HG03064 (cell line): ENCODE results near the gene SMIM41.

ENCODE experiments used
- ATAC-seq: cut with Tn5 transposase; IDR thresholded peaks from one replicate; pipeline ENCODE4 v1.9.1; 2021; ENCODE audit warnings: low read depth; ENCODE audit not compliant: unreplicated experiment

Gene SMIM41

DNA sequence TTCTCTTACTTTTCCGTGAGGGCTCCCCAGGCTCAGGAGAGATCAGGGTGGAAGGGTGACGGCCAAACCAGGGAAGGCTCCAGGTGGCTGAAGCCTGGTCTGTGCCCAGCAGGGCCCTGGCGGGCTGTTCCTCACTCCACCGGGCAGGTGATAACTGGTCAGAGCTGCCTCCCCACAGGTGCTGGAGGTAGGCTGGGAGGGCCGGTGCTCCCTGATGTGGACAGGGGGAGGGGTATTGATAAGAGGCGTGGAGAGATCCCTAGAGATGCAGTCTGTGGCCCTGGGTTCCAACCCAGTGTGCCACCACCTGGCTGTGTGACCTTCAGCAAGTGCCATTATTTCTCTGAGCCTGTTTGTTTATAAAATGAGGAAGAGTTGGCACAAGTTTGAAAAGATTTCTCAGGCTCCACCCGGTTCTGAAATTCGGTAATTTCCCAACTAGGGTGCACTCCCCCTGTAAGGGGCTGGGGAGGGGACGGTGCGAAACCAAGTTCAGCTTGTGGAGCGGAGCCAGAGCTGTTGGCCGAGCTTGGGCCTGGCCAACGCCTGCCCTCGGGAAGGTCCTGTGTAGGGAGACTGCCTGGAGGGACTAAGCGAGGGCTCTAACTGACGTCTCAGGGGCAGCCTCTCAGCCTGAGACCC lies 29.3 kb upstream of the SMIM41 start:
- ATAC-seq: peak; percentile 21

DNA sequence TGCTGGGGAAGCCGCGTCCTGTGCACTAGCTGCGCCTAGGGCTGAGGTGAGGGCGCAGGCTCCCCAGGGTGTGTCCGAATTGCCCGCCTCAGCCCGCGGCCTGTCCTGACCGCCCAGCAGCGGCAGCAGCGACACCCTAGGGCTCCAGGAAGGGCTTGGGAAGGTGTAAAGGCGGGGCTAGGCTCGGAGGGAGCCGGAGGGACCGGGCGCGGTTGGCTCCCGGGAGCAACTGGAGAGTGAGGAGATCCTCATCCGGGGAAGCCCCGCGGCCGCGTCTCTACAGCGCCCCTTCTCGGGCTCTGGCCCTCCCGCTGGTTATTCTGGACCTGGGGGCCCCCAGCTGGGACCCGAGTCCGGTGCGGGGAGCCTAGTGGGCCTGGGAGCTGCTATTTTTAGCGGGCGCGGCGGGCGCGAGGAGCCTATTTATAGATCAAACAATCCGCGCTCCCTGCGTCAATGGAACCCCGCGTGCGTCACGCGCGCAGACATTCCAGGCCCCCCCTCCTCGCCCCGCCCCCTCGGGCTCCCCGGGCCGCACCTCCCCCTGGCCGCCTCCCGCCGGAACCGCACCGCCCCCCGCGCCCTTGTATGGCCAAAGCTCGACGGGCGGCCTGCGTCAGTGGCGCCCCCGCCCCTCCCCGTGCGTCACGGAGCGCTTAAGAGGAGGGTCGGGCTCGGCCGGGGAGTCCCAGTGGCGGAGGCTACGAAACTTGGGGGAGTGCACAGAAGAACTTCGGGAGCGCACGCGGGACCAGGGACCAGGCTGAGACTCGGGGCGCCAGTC lies 28.6 kb upstream of the SMIM41 start, which contains the start of gene NR4A1:
Gene NR4A1 (plus strand): TSS at position 685 of the 784 bp plus-strand sequence. CDS start 2,887 bp downstream, outside the sequence.
- ATAC-seq: peak; percentile 63

DNA sequence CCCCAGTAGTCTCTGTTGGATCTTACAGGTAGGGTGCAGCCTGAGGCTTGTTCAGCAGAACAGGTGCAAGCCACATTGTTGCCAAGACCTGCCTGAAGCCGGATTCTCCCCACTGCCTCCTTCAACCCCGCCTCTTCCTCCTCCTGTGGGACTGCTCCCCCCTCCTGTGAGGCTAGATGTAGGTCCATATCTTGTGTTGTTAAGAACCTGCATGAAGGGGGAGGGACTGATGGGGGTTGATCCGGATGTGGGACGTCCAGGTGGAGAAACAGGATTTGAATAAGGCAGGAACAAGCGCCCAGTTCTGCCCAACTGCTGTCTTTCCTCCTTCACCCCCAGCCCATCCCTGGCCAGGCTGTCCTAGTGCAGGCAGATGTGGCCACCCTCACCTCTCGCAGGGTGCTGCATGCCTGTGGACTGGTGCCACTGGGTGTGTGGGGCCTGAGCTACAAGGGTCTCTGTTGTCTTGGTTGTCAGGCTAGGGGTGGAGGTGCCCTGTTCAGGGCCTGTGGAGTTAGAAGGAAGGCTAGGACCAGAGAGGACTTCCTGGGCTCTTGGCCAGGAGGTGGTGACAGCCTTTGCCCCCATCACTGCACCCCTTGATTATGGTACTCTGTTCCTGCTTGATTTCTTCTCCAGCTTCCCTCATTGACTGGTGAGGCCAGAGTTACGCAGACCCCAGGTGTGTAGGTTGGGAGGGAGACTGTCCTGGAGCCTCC lies 26.9 kb upstream of the SMIM41 start:
- ATAC-seq: no peak

DNA sequence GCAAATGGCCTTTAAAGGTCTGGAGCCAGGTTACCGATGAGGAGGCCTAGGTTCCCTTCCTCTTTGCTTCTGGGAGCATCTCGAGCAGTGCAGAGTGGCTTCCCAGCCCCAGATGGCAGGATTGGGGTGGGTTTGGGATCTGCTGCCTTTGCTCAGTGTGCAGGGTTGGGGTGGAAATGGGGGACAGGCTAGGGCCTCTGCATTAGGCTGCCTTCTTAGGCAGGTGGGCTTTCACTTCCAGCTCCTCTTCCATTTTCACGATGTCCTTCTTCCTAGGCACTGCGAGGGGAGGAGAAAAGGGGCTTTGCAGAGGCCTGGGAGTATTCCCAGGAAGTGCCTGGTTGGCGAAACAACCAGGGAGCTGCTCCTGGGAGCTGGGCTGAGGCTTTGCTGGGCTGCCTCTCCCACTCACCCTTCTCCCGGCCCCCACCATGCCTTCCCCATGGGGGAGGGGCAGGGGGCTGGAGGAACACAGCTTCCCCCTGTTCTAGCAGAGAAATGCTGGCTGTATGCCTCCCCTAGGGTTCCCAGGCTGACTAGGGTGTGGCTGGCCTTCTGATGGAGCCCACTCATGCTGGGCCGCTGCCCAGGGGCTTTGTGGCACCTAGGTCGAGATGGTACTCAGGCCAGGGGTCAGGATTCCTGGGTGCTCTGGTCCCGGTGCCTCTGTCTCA lies 25.8 kb upstream of the SMIM41 start:
- no peak for ATAC-seq

DNA sequence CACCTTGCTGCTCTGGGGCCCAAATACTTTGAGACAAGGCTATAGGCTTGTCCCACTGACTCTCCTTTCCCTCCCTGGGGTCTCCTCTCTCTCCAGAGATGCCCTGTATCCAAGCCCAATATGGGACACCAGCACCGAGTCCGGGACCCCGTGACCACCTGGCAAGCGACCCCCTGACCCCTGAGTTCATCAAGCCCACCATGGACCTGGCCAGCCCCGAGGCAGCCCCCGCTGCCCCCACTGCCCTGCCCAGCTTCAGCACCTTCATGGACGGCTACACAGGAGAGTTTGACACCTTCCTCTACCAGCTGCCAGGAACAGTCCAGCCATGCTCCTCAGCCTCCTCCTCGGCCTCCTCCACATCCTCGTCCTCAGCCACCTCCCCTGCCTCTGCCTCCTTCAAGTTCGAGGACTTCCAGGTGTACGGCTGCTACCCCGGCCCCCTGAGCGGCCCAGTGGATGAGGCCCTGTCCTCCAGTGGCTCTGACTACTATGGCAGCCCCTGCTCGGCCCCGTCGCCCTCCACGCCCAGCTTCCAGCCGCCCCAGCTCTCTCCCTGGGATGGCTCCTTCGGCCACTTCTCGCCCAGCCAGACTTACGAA lies 25.2 kb upstream of the SMIM41 start:
- ATAC-seq: no peak

DNA sequence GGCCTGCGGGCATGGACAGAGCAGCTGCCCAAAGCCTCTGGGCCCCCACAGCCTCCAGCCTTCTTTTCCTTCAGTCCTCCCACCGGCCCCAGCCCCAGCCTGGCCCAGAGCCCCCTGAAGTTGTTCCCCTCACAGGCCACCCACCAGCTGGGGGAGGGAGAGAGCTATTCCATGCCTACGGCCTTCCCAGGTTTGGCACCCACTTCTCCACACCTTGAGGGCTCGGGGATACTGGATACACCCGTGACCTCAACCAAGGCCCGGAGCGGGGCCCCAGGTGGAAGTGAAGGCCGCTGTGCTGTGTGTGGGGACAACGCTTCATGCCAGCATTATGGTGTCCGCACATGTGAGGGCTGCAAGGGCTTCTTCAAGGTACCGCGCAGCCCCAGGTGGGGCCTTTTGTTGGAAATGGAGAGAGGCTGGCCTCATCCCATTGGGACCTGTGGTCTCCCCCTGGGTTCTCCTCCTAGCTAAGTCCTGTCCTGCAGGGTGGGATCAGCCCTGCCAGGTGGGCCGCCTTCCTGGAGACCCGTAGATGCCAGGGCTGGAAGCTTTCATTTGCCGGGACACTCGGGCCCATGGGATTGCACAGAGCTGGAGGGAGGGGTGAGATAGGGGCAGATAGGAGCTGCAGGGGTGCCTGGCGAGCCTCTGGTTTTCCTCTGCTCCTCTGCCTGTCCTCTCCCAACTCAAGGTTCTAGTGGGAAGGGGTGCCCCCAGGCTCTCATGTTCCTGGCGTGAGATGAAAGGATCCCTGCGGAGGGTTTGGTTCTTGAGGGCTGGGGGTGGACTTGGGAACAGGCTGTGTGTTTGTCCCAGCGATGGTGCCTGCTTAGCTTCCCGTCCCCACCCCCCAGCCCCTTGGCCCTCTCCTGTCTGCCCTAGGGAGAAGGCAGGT lies 24.4 kb upstream of the SMIM41 start:
- no peak for ATAC-seq

DNA sequence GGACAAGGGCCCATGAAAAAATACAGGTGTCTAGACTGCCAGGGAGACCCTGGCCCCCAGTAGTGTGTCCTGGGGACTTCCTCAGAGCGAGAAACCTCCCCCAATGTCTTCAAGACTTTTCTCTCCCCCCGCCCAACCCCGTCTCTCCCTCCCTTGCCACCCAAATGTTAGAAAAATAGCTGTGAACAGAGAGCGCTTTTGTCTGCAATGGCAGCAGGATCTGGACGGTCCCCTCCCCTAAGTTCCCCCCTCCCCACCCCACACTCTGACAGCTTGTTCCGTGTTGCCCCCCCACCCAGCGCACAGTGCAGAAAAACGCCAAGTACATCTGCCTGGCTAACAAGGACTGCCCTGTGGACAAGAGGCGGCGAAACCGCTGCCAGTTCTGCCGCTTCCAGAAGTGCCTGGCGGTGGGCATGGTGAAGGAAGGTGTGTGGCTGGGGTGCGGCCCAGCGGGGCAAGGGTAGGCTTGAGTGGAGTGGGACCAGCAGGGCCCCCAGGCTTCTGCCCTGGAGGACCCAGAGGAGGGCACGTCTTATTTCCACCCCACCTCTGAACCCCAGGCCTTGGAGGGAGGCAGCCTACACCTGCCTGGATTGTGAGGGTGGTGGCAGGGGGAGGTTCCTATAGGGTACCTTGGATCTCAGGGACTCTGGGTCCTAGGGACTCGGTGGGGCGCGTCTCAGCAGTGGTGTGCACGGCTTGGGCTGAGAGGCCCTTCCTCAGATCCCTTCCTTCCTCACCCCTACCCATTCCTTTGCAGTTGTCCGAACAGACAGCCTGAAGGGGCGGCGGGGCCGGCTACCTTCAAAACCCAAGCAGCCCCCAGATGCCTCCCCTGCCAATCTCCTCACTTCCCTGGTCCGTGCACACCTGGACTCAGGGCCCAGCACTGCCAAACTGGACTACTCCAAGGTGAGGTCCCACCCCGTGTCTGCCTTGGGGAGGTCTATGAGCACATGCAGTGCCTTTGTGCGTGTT lies 23.5 kb upstream of the SMIM41 start:
- no peak for ATAC-seq

DNA sequence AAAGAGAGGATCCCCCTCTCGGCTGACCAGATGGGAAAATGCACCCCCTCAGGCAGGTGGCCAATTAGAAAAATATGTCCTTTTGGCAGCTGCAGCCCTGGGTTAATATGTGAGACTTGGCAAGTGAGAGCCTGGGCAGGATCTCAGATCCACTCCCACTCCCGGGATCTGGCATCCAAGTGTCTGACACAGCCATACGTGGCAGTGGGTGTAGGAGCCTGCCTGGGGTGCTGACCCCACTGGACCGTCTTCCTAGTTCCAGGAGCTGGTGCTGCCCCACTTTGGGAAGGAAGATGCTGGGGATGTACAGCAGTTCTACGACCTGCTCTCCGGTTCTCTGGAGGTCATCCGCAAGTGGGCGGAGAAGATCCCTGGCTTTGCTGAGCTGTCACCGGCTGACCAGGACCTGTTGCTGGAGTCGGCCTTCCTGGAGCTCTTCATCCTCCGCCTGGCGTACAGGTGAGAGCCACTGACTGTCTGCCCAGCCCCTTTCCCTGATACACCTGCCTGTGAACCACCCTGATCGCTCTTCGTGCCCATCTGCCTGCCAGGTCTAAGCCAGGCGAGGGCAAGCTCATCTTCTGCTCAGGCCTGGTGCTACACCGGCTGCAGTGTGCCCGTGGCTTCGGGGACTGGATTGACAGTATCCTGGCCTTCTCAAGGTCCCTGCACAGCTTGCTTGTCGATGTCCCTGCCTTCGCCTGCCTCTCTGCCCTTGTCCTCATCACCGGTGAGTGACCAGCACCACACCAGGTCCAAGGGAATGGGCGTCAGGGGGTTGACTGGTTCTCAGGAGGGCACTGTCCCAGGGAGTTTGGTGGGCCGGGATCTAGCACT lies 22.5 kb upstream of the SMIM41 start:
- no peak for ATAC-seq

DNA sequence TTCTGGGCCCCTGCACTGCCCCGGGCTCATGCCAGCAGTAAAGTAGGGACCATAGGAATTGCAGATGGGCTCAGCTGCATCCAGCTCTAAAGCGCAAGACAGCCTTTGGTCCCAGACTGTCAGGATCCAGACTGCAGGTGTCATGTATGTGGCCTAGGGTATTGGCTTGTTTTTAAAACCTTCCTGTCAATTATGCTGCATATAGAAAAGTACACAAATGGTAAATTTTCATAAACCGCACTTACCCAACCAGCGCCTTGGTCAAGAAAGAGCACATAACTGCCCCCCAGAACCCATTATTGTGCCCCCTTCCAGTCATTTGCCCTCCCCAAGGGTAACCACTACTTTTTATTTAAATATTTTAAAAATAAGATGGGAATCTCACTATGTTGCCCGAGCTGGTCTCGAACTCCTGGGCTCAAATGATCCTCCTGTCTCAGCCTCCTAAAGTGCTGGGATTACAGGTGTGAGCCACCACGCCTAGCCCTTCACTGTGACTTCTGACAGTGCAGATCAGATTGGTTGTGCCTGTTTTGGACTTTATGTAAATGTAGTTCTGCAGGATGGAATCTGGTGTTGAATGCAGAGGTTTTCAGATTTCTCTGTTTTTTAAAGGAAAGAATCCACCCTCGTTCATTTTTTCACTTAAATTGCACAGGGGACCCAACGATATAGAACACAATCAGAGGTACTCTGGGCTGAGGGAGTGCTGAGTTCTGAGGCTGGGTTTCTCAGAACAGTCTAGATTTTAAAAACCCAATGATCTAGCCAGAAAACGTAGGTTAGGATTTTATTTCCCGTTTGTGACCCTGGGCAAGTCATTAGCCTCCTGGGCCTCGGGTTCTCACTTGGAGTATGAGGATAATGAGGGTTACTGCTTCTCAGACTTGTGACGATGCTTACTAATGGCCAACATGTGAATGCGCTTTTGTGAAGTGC lies 21.6 kb upstream of the SMIM41 start:
- no peak for ATAC-seq

DNA sequence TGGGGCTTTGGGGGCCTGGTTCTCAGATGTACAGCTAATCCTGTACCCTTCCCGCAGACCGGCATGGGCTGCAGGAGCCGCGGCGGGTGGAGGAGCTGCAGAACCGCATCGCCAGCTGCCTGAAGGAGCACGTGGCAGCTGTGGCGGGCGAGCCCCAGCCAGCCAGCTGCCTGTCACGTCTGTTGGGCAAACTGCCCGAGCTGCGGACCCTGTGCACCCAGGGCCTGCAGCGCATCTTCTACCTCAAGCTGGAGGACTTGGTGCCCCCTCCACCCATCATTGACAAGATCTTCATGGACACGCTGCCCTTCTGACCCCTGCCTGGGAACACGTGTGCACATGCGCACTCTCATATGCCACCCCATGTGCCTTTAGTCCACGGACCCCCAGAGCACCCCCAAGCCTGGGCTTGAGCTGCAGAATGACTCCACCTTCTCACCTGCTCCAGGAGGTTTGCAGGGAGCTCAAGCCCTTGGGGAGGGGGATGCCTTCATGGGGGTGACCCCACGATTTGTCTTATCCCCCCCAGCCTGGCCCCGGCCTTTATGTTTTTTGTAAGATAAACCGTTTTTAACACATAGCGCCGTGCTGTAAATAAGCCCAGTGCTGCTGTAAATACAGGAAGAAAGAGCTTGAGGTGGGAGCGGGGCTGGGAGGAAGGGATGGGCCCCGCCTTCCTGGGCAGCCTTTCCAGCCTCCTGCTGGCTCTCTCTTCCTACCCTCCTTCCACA lies 20.7 kb upstream of the SMIM41 start:
- ATAC-seq: no peak

DNA sequence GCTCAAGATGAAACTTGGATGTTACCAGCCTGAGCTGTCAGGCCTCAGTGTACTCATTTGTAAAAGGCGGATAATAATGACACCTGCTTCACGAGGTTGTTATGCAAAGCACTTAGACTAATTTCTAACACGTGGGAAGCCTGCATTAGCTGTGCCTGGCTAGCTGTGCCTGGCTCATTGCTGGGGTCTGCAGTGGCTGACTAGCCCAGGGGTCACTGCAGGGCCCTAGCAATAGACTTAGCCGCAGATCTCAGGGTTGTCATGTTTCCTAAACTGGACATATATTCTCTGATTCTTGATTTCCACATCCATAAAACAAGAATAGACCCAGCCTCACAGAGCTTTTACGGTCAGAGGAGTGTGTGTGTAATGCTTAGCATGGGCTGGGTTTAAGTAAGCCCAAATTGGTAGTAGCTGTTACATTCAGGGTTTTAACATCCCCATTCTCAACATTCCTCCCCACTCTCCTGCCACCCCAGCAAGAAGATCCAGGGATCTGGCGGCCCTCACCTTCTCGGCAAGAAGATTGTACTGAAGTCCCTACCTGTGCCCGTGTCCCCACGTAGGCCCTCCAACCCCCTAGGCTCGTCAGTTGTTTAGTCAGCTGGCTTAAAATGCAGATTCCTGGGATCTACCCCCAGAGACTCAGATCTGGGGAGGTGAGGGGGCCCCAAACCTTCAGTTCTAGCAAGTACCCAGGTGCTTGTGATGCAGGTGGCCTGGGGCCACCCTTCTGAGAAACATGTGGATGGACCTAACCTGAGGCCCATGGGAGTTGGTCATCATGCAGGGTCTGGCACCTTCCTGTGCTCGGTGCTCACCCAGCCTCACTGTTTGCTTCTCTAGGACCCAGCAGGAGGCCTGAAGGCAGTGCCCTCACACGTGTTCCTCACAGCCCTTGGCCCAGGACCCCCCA lies 19.7 kb upstream of the SMIM41 start:
- ATAC-seq: no peak

DNA sequence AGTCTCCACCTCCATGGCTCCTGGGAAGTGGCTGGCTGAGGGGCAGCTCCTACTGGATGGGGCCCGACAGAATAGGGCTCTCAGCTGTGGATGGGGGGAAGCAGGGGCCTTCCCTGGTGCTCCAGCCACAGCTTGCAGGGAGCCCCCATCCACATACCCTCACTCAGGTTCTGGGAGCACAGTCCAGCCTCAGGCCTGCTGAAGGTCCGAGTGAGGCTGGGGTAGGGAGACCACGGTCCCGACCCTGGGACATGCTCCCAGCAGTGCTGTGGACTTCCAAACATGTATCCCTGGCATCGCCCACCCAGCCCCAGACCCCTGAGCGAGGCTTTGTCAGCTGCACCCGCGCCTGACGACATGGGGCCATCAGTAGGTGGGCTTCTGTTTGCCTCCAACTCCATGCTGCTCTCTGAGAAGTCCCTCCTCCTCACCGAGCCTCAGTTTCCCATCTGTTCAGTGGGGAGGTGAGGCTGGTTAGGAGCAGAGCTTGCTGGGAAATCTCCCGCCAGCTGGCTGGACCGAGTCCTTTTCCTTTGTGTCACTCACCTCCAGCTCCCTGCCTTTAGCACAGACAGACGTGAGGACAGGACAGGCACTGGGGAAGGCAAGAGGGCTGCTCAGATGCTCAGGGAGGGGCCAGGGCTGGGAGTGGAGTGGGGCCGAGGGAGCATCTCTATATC lies 18.9 kb upstream of the SMIM41 start:
- no peak for ATAC-seq

DNA sequence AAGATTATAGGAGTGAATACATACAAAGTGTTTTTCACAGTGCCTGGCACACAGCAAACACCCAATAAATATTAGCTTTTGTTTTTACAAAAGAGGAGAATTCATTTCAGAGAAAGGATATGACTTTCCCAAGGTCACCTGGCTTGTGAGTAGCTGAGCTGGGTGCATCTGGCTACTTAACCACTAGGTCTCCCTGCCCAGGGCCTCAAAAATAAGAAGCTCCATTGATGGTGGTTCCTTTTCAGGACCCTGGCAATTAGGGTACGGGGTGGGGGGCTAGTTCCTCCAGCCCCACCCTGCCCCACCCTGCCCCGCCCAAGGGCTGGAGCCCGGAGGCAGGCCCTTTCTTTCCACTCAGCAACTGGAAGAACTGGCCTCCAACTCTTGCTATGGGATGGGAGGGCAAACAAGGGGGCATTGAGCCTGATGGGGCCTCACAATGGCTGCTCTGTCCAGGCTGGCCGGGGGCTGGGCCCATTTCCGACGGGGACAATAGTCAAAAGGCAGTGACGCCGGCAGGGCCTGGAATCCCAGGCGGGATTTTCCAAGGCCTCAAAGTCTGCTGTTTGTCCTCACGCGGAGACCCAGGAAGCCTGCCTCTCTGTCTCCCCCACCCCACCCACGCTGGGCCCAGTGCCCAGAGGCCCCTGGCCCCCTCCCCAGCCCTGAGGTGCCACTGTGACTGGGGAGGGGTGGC lies 17.9 kb upstream of the SMIM41 start:
- no peak for ATAC-seq
